Mucosa of gallbladder (tissue), 1 donor: ENCODE measurements around the gene IL23A. TPM values are rescaled to one million over a fixed set of nuclear protein-coding genes. Genes with fewer than 3 reads are reported as not detected.
"Not testable (repeated sequence)": the region's sequence is repeated elsewhere in the genome, so short reads cannot be mapped to it uniquely, and the experiment has no call there.

Experiments
- DNase-seq: peaks from one replicate; pipeline ENCODE4 v3.0.0-alpha.2; 2020; ENCODE audit warnings: low spot score
- total RNA-seq: library from RNA; stranded (reverse); gene quantifications from one replicate; pipeline ENCODE4 v1.2.1, GENCODE V29; 2021
- donor health status: DM: no; HTN: no; CAD: no.

Gene IL23A
- total RNA-seq, 1 donor from 2014 or later, result 0.49 TPM

- no peak for DNase-seq
Measured at GRCh38 chr12:56326126-56326525, 12.6 kb upstream of the IL23A start.

GRCh38 chr12:56326533-56326932 is 12.2 kb upstream of the IL23A start:
- no peak for DNase-seq

- DNase-seq, result no peak
Measured at GRCh38 chr12:56330936-56331490, 7.7 kb upstream of the IL23A start.

GRCh38 chr12:56332512-56333196 is 6.0 kb upstream of the IL23A start:
- DNase-seq, result no peak

GRCh38 chr12:56333197-56333678 is 5.4 kb upstream of the IL23A start:
- DNase-seq, result no peak

- DNase-seq, result peak; percentile 96
Measured at GRCh38 chr12:56333679-56334489, 4.8 kb upstream of the IL23A start, which contains the start of gene PAN2. Gene PAN2, minus strand, starts transcription at chr12:56334000. Its CDS starts 906 bp downstream, at chr12:56333094.

- no peak for DNase-seq
Measured at GRCh38 chr12:56334490-56334793, 4.2 kb upstream of the IL23A start.

- not testable (repeated sequence) for DNase-seq
Measured at GRCh38 chr12:56335527-56335926, 3.2 kb upstream of the IL23A start.

GRCh38 chr12:56336361-56337167 is 2.1 kb upstream of the IL23A start:
- DNase-seq, result no peak

- no peak for DNase-seq
Measured at GRCh38 chr12:56337753-56338251, 882 bp upstream of the IL23A start.

- DNase-seq, result no peak
Measured at GRCh38 chr12:56339158-56339422, 406 bp downstream of the IL23A start.

GRCh38 chr12:56341616-56342015 is 2.9 kb downstream of the IL23A start:
- no peak for DNase-seq

- not testable (repeated sequence) for DNase-seq
Measured at GRCh38 chr12:56342290-56342689, 3.6 kb downstream of the IL23A start.

GRCh38 chr12:56346675-56347074 is 8.0 kb downstream of the IL23A start:
- no peak for DNase-seq

- not testable (repeated sequence) for DNase-seq
Measured at GRCh38 chr12:56347255-56347654, 8.6 kb downstream of the IL23A start.

- no peak for DNase-seq
Measured at GRCh38 chr12:56348776-56349175, 10.1 kb downstream of the IL23A start.

- DNase-seq, result no peak
Measured at GRCh38 chr12:56350662-56351061, 12.0 kb downstream of the IL23A start.

- no peak for DNase-seq
Measured at GRCh38 chr12:56351325-56351724, 12.6 kb downstream of the IL23A start.

GRCh38 chr12:56358836-56359532 is 20.3 kb downstream of the IL23A start:
- no peak for DNase-seq

GRCh38 chr12:56359851-56360767 is 21.4 kb downstream of the IL23A start, which contains the start of gene STAT2:
Gene STAT2, minus strand, starts transcription at chr12:56360107. Its CDS starts 3,536 bp downstream, at chr12:56356571.
- peak; percentile 99 for DNase-seq
